Esophagus muscularis mucosa (tissue), 4 donors: ENCODE results near the gene ZNF467. TPM values are rescaled to one million over a fixed set of nuclear protein-coding genes. Genes with fewer than 3 reads are reported as not detected.

Source experiments
- DNase-seq: peaks from one replicate; pipeline ENCODE4 v3.0.0-alpha.2; 2017; ENCODE audit errors: extremely low spot score
- H3K27ac ChIP-seq, 4 donors: fragments of 200-600 bp; sonication (generic); replicated peaks in 1 of 4; 1 replicate in 3 of 4; 2 replicates in 1 of 4; pipeline ENCODE4 v1.5.1; 2016 to 2019; ENCODE audit warnings: mild to moderate bottlenecking in 1 of 4
- H3K27me3 ChIP-seq, 4 donors: fragments of 200-600 bp; sonication (generic); one replicate each; pipeline versions ENCODE4 v1.5.1 to v1.6.0; 2016 to 2019
- H3K36me3 ChIP-seq, 4 donors: fragments of 200-600 bp; sonication (generic); one replicate each; pipeline ENCODE4 v1.5.1; 2016 to 2019
- H3K4me1 ChIP-seq, 4 donors: fragments of 200-600 bp; sonication (generic); one replicate each; pipeline ENCODE4 v1.5.1; 2016 to 2019
- H3K4me3 ChIP-seq, 4 donors: fragments of 200-600 bp; sonication (generic); 1 replicate in 2 of 4; 2 replicates in 2 of 4; pipeline ENCODE4 v1.5.1; 2016 to 2019; ENCODE audit warnings: mild to moderate bottlenecking in 4 of 4, moderate library complexity in 1 of 4
- H3K9me3 ChIP-seq, 4 donors: fragments of 200-600 bp; sonication (generic); 1 replicate in 3 of 4; 2 replicates in 1 of 4; pipeline ENCODE4 v1.5.1; 2016 to 2019
- CTCF ChIP-seq, 3 experiments: fragments of 200-600 bp in 2 of 3; fragments of 450-650 bp in 1 of 3; sonication (generic) in 2 of 3; IDR thresholded peaks; one replicate each; pipeline ENCODE4 v1.5.1; 2017 to 2019; ENCODE audit warnings: antibody characterized with exemption in 3 of 3, mild to moderate bottlenecking in 2 of 3, moderate library complexity in 1 of 3
- EP300 ChIP-seq: sonication (generic); formaldehyde crosslinking; IDR thresholded peaks from one replicate; pipeline ENCODE4 v1.6.1; 2017; ENCODE audit warnings: antibody characterized with exemption
- POLR2A ChIP-seq: fragments of 450-650 bp; IDR thresholded peaks from one replicate; pipeline ENCODE4 v1.6.1; 2017; ENCODE audit warnings: antibody characterized with exemption, moderate library complexity, mild to moderate bottlenecking, low read depth
- POLR2AphosphoS5 ChIP-seq, 2 donors: sonication (generic); formaldehyde crosslinking; IDR thresholded peaks; one replicate each; pipeline ENCODE4 v1.6.1; 2017; ENCODE audit warnings: antibody characterized with exemption in 2 of 2
- WGBS: methylation state at CpG from one replicate; pipeline ENCODE4 v1.1.5; 2018; 5-methylcytosine and 5-hydroxymethylcytosine counted together
- intact Hi-C: fragments of 100-400 bp; cut with DNase I; formaldehyde crosslinking; loops from one replicate; pipeline ENCODE4 v1.15.1; 2023
- total RNA-seq, 4 donors: library from RNA; depleted of rRNA; stranded (reverse); fragments of >200 nt; gene quantifications; one replicate each; pipeline versions ENCODE4 v1.1.0 to v1.2.1, GENCODE V29; 2016

The ZNF467 gene
- total RNA-seq, 4 donors from 2014 or later = 10.3 to 12.4 (median 11.0) TPM

DNA sequence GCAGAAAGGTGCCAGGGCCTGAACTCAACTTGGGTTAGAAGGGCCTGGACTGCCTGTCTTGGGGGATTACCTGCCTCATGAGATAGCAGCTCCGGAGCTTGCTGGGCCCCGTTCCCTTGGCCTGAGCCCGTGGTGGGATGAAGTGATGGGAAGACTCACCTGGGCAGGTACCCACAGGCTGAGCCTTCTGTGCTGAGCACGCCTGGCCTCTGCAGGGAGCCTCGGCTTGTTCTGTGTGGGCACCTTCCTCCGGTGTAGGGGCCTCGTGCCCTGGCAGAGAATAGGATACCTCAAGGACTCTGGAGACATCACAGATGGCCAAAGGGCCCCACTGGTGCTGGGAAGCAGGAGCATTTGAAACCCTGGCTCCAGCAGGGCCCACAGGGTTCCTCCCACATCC is 4.5 kb downstream of the ZNF467 start:
- Histone ChIP-seq H3K9me3 (no peaks in the 10 kb centered on the region), H3K4me1 (peaks cover 8 to 29% (median 25%) of the 10 kb centered on the region in 4 donors), H3K4me3 (no peak overlapping the region), H3K27ac (no peak overlapping the region), H3K27me3 (peaks cover 0 to 25% (median 0%) of the 10 kb centered on the region in 4 donors), H3K36me3 (peaks cover 10 to 64% (median 29%) of the 10 kb centered on the region in 4 donors)
- TF ChIP-seq EP300 (no peak), CTCF (IDR thresholded peaks at IDR 0.05) (no peak), POLR2A (no peak), POLR2AphosphoS5 (IDR thresholded peaks at IDR 0.05) (no peak)
- WGBS = 84% methylated on average over 7 of the region's 7 CpGs
- no peak for DNase-seq
- intact Hi-C loops = no loop called here

DNA sequence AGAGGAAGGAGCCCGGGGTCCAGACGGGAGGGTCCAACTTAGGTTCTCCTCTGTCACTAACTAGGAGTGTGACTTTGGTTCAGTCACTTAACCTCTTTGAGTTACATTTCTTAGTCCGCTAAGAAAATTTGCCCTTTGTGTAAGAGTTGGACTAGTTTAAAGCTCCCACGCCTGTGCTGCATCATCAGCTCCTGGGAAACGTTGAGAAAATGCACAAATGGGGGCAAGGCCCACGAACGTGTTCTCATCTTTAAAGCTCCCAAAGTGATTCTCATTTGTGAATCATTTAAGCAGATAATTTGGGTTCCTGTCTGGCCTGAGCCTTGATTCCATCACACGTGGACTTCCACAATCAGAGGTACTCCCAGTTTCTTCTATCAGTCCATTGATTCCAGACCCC is 6.3 kb downstream of the ZNF467 start:
- H3K4me3 ChIP-seq = no peak overlapping the region
- peaks cover 0 to 25% (median 0%) of the 10 kb centered on the region in 4 donors for H3K27me3 ChIP-seq
- H3K36me3 ChIP-seq = peaks cover 10 to 64% (median 29%) of the 10 kb centered on the region in 4 donors
- peaks cover 6 to 12% (median 9%) of the 10 kb centered on the region in 4 donors for H3K4me1 ChIP-seq
- WGBS = 81% methylated on average over 8 of the region's 8 CpGs
- no peak for DNase-seq
- TF ChIP-seq POLR2AphosphoS5 (IDR thresholded peaks at IDR 0.05) (no peak), EP300 (no peak), CTCF (IDR thresholded peaks at IDR 0.05) (no peak), POLR2A (no peak)
- no peak overlapping the region for H3K27ac ChIP-seq
- intact Hi-C loops = no loop called here
- H3K9me3 ChIP-seq = no peaks in the 10 kb centered on the region

- H3K36me3 ChIP-seq = peaks cover 10 to 64% (median 29%) of the 10 kb centered on the region in 4 donors
- no peaks in the 10 kb centered on the region for H3K9me3 ChIP-seq
- intact Hi-C loops = no loop called here
- peaks cover 3 to 9% (median 6%) of the 10 kb centered on the region in 4 donors for H3K4me1 ChIP-seq
- H3K27ac ChIP-seq = no peak overlapping the region
- WGBS = 87% methylated on average over 18 of the region's 18 CpGs
- H3K27me3 ChIP-seq = peaks cover 0 to 25% (median 0%) of the 10 kb centered on the region in 4 donors
- no peak overlapping the region for H3K4me3 ChIP-seq
- TF ChIP-seq POLR2AphosphoS5 (IDR thresholded peaks at IDR 0.05) (no peak), POLR2A (no peak), EP300 (no peak), CTCF (IDR thresholded peaks at IDR 0.05) (no peak)
- no peak for DNase-seq
These were observed 7.2 kb downstream of the ZNF467 start for GRCh38 chr7:149766135-149766675.

DNA sequence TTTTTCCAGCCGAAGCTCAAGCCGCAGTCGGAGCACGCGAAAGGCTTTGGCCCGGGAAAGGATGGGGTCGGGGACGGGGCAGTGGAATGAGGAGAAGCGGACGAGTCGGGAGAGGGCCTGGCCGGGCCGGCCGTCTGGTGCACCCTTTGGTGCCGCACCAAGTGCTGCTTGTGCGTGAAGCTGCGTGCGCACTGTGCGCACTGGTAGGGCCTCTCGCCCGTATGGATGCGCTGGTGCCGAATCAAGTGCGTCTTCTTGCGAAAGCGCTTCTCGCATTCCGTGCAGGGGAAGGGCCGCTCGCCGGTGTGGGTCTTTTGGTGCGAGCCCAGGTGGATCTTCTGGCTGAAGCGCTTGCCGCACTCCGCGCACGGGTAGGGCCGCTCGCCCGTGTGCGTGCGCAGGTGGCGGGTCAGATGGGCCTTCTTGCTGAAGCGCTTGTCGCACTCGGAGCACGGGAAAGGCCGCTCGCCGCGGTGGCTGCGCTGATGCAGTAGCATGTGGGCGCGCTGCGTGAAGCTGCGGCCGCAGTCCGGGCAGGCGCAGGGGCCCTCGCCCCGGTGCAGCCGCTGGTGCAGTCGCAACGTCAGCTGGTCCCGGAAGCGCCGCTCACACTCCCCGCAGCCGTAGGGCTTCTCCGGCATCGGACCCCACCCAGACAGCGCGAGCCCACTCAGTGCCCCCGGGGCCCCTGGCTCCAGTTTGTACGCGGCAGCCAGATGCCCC is 7.8 kb downstream of the ZNF467 start:
- intact Hi-C loops = no loop called here
- WGBS = 73% methylated on average over 28 of the region's 76 CpGs
- H3K27ac ChIP-seq = no peak overlapping the region
- no peaks in the 10 kb centered on the region for H3K9me3 ChIP-seq
- peaks cover 0 to 2% (median 0%) of the 10 kb centered on the region in 4 donors for H3K4me1 ChIP-seq
- TF ChIP-seq CTCF (IDR thresholded peaks at IDR 0.05) = no peak
- no peak for TF ChIP-seq POLR2A
- no peak for TF ChIP-seq POLR2AphosphoS5 (IDR thresholded peaks at IDR 0.05)
- no peak for TF ChIP-seq EP300
- peaks cover 0 to 25% (median 0%) of the 10 kb centered on the region in 4 donors for H3K27me3 ChIP-seq
- H3K36me3 ChIP-seq = peaks cover 10 to 62% (median 29%) of the 10 kb centered on the region in 4 donors
- no peak overlapping the region for H3K4me3 ChIP-seq
- no peak for DNase-seq
